NCI-H2107 treated with DMSO at 0.1 percent for 48 hours (cell line): ENCODE measurements around the gene KHDC4.
A peak's percentile ranks its signal among the peaks of the same experiment; 100 is the strongest.

Source experiments
- DNase-seq: peaks from one replicate; lab custom pipeline; 2025; ENCODE audit not compliant: unreplicated experiment; lab: John Stamatoyannopoulos, UW

KHDC4 gene

DNA sequence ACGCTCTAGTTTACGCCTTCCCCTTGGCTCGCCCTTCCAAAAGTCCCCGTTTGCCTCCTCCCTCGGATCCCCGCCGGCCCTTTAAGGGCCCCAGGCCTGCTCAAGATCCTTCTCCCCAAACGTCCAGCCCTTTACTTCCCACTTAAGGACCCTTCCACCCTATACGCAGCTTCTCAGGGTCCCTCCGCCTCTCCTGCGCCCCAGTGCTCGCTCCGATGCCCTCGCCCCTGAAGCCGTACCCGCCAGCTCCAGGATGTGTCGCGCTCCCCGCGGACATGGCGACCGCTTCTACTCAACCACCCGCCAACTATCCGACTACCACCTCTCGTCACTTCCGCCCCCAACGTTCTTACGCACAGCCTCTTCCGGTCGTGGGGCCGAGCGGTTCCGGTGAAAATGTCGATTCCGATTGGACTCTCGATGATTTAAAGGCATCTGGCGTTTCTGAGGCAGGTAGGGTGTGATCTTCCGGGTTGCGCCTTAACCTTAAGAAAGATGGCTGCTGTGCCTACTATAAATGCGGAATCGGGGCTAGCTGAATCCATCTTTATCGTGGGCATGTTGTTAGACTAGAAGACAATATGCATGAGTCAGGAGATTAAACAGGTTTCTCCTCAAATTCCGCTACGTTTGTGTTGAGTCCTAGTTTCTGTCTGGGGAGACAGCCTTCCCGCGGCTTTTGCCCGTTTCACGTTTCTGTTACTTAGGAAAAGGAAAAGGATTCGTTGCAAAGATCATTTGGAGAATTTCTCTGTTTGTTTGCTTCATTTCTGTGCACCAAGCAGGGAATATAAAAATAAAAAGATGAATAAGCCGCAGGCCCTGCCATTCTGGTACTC is at the start of gene KHDC4:
Gene KHDC4, minus strand, starts transcription at position 317 of the 839 bp plus-strand sequence. Its CDS starts 40 bp downstream, at position 277.
- DNase-seq = peak; percentile 100

DNA sequence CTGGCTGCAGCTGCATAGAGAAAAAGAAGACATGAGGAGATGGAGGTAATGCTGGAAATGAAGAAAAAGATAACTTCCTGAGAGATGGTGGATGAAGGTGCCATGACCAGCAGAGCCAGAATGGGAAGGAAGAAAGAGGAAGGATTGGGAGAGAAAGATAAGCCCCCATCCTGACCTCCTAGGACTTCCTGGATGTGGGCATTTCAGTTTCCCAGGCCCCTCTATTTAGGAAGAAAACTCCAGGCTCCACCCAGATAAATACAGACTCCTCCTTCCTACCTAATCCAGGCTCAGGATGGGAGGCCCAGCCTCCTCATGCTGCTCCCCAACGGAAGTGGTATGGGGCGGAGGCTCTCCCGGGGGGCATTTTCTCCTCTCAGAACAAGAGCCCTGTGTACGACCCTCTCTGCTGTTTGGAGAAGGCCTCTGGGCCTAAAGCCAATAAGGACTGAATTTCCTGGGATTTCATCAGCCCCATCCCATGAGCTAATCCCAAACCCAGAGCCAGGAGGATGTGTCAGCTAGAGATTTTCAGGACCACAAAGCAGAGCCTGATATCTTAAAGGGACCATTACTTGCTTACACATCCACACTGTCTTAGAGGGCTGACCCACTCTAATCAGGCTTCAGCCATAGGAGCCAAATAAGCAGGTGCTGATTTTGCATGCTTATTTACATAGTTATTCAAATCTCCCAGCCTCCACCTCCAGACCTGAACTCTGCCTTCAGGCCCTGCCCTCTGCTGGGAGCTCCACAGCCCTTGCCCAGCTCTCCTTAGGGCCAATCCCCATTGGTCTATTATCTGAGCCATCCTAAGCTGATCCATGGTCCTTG is 49.2 kb upstream of the KHDC4 start:
- peak; percentile 96 for DNase-seq

DNA sequence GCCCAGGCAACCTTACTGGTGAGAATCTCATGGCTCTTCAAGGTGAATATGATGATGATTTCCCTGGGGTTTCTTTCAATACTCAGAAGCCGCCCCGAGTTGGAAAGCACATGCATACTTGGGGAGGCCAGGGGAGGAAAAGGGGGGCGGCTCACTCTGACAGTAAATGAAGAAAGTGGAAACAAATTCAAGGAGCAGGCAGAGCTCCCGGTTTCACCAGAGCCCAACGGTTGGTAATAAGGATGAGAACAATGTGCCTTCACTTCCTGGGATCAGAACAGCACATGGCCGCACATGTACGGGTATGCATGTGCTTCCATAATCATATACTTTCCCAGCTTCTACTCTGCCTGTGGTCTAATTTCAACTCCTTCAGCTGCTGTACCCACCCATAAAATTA is 47.9 kb upstream of the KHDC4 start:
- DNase-seq = no peak

DNA sequence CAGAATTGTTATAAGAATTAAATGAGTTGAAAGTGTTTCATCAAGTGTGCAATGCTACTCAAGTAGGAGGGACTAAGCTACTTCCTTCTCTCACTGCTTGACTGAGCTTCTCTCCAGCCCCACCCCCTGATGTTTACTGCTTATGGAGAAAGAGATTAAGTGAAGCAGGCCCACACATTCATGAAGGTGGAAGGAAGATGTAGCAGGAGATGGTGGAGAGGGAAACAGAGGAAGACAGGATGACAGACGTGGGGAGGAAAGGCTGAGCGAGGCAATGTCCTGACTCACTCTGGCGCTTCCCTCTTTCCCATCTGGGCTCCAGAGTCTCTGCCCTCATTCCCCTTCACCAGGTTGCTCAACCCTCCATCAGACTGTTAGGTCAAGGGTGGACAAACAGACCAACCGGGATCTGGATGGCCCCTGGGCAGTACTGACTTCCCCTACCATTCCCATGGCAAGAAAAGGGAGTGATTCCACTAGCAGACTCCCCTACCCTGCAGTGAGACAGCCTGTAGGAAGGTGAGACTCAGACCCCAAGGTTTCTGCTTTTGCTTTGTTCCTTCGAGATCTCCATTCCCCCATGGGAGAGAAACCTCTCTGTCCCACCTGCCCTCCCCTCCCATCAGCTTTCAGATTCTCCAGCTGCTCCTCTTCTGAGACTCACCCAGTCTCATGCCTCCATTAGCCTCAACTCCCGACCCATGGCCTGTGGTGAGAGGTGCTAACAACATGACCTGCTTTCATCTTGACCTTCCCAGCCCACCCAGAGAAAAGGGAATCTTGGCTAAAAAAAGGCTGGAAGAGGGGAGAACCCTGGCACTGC is 47.3 kb upstream of the KHDC4 start:
- peak; percentile 17 for DNase-seq

DNA sequence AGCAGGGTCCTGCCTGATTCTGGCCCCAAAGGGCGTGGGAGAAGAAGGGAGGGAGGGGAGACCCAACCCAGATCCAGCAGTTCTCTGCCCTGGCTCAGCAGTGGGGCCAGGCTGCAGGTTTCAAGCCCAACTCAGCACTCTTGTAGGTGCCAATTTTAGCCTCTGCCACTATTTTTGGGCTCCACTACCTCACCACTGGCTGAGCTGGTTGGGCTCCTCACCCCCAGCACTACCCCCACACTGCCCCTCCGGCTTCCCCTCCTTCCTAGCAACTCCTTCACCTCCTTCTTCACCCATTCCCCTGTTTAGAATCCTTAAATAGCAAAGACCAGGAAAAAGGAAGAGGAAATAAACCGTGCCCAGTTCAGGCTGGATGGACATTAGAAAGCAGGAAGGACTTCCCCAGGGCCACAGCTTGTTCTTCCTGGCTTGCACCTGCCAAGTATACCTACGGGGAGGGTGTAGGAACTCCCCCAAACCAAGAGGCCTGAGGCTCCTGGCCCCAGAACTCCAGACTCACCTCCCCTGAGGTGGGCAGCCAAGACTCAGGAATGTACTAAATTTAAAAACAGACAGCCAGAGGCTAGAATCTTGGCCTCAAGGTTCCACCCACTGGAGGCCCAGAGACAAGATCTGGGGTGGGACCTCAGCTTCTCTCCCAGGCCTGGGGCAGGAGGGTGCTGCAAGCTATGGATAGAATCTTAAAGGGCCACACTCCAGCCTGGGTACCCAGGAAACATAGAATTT is 45.6 kb upstream of the KHDC4 start:
- DNase-seq = no peak

DNA sequence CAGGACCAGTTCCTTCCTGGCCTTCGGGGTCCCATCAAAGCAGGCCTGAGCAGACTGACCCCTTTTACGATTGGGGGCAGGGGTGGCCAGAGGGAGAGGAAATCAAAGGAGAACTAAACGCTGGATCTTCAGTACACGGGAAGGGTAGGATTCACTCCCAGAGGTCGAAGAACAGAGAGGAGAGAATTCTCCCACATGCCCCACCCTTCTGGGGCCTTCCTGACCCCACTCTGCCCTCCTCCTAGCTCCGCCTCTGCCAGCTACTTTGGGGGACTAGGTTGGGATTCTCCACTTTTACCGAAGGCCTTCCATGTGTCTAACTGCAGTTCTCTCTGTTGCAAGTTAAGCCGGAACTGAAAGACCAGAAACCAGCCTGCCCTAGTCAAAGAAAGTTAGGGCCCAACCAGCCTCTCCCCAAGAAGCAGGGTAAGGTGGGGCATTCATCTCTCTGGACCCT is 44.8 kb upstream of the KHDC4 start:
- no peak for DNase-seq

DNA sequence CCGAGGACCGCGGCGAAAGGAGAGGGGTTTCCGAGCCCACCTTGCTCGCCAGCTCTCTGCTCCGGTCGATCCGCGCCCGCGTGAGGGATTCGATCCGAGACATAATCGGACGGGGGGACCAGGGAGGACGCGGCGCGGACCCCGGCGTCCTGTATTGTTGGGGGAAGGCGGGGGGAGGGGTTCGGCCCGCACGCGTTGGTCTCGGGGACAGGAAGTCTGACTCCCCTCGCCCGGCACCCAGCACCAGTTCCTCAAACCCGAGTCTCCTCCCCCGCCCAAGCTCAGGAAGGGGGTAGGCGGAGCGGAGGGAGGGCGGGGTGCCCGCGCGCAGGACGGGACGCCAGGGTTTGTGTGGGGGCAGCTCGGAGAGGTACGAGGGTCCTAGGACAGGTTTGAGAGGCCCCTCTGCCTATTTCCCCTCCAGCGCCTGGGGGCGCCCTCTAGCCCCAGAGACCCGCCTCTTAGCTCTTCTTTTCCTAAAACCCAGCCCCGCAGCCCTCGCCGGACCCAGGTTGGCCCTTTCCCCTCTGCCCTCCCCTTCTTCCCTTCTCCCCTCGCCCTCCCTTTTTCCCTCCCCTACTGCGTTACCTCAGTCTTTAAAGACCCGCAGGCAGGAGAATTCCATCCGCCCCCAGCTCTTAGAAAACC is 44.2 kb upstream of the KHDC4 start, which contains the start of gene ARHGEF2:
Gene ARHGEF2, minus strand, starts transcription at position 223 of the 648 bp plus-strand sequence. Its CDS starts 120 bp downstream, at position 103.
- peak; percentile 43 for DNase-seq

DNA sequence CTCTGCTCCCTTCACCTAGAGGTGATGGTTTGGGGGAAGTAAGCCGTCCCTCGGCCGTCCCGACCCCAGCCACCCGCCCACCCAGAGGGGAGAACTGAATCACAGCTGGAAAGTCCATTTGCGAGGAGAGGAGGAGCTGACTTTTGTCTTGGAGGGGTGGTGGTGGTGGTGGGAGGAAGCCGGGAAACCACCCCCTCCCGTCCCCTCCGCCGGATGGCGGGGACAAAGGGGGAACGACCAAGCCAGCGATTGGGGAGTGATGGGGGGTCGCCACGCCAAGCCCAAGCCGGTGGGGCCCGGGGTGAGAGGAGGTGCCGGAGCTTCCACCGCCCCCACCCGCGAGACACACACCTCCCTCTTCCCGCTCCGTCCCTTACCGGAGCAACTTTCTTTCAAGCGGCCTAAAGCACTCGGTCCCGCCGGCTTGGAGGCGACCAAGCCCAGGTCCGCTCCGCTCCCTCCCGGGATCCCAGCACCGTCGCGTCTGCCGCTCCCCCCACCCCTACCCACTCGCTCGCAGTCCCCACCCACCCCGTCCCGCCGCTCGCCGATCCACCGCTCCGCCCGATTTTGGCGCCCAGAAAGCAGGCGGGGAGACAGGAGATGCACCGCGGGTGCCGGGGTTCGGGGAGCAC is 43.6 kb upstream of the KHDC4 start:
- no peak for DNase-seq

DNA sequence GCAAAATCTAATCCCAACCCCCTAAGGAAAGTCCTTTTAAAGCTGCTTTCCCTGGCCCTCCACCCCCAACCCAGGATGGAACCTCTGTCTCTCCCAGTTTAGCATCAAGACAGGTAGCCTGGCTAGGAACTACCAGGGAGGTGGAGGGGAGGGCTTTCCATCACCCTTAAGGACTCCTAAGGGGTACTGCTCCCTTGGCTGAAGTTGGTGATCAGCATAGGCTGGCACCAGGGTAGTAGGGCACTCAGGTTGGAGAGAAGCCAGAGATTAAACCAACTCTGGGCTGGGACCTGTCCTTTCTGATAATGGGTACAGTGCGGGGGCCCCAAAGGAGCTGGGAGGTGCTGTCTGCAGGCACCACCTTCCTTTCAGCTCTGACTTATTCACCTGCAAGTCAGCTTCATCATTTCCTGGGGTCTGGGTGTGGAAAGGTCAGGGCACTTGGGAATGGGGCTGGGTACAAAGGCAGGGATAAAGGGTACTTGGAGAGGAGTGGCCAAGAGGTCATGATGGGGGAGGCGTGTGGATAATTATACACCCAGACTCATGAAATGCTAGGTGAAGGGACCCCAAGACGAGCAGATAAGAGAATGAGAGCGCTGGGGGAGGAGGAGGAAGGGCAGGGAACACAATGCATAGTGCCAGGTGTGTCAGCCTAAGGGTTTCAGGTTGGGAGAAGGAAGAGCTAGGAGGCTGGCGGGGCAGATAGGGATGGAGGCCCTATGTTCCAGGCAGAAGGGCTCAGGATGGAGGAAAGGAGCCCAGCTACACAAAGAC is 42.9 kb upstream of the KHDC4 start:
- DNase-seq = peak; percentile 47

DNA sequence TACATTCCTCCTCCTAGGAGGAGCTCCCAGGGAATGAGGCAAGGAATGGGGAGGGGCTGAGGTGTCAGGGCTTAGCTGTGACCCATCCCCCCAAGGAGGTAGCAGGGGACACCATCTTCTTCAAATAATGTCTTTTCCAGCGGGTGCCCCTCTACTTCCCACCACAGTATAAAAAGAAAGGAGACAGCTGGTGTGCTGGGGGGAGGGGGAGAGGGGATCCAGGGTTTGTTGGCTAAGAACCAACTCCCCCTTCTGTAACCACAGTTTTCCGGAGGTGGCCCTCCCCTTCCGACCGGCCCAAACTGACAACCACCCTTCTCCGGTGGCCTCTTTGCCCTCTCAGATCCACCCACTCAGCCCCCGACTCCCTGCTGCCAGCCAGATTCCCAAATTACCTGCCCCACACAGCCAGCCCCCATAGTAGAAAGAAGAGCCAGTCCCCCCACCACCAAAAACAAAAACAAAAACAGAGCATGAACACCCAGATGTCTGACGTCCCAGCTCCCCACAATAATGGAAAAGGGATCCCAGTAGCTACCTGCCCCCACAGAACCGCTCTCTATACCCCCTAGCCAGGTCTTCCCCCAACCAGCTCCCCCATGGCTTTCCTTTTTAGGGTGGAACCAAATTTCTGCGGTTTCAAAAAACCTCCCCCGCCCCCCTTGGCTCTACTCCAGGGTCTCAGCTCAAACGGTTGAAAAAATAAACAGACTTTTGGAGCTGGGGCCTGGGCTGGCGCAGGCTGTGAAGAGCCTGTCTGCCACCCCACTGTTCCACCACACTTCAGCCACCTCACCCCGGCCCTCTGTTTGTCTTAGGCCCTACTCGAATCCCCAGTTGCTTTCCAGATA is 42.1 kb upstream of the KHDC4 start:
- DNase-seq = peak; percentile 94

DNA sequence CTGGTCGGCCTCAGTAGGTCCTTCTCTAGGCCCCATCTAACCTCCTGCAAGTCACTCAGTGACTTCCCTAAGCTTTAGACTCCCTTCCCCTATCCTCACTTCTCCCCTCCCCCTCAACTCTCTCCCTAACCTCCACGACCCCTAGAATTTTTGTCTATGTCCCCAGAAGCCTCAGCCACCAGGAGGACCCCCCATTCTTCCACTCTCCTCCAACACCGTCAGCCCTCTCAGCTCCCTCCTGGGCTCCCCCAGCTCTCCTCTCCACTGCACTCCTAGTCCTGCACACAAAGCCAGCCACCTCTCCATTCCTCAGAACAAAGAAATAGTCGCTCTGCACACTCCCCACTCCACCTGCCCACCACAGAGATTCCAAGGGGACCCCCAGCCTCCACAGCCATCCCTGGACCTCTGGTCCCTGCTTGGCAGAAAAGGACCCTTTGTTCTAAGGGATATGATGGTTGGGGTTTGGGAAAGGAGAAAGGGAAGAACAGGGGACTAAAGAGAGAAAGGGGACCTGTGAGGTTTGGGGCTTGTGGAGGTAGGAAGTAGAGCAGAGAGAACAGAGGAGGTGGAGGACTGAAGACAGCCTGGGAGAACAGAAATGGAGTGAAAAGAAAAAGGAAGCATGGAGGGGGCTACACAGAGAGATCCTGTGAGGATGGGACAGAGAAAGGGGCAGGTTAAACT is 41.3 kb upstream of the KHDC4 start:
- DNase-seq = peak; percentile 19

DNA sequence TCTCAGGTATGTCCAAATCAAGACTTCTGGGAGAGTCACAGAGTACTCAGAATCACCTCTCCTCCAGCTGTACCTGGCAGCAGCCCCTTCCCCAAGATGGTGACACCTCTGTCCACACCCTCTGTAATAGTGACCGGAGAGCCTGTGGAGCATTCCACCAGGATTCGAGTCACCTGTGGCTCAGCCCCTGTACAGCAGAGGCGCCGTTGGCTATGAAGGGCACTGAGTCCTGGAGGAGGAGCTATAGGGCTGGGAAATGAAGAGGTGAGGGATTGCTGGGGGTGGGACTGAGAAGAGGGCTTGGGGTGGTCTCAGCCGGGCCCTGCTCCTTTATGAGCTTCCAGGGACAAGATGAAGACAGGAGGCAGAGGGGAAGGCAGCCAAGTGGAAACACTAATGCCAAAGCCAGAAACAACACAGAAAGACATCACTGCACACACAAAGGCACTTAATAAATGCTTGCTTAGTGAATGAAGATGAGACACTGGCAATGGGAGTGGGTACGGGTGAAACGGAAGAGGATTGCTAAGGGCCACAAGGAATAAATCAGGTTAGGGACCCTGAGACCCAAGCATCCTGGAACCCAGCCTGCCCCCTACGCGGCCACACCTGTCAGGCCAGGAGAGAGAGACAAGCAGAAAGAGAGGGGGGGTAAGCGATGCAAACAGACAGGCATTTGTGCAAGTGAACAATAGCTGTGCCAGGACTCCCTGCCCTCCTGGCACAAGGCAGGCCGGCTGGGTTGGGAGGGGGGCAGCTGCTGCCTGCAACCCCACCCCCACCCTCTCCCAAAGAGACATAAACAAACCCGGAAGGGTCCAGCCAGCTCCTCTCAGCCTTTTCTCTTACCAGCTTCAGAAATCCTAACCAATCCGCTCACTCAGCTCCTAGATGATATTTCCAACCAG is 40.2 kb upstream of the KHDC4 start:
- DNase-seq = peak; percentile 57

DNA sequence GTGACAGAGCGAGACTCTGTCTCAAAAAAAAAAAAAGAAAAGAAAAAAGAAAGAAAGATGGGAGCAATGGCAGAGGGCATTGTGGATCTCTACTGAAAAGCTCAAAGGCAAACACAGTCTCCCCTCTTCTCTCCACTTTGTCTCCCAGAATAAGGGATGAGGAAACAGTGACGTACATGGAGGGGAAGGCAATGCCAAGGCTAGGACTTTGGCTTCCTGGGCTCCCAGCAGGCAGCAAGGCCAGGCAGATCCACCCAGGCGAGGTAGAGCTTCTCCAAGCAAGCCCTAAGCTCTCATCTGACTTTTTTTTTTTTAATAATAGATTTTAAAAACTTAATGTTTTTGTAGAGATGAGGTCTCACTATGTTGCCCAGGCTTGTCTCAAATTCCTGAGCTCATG is 39.5 kb upstream of the KHDC4 start:
- DNase-seq = no peak

DNA sequence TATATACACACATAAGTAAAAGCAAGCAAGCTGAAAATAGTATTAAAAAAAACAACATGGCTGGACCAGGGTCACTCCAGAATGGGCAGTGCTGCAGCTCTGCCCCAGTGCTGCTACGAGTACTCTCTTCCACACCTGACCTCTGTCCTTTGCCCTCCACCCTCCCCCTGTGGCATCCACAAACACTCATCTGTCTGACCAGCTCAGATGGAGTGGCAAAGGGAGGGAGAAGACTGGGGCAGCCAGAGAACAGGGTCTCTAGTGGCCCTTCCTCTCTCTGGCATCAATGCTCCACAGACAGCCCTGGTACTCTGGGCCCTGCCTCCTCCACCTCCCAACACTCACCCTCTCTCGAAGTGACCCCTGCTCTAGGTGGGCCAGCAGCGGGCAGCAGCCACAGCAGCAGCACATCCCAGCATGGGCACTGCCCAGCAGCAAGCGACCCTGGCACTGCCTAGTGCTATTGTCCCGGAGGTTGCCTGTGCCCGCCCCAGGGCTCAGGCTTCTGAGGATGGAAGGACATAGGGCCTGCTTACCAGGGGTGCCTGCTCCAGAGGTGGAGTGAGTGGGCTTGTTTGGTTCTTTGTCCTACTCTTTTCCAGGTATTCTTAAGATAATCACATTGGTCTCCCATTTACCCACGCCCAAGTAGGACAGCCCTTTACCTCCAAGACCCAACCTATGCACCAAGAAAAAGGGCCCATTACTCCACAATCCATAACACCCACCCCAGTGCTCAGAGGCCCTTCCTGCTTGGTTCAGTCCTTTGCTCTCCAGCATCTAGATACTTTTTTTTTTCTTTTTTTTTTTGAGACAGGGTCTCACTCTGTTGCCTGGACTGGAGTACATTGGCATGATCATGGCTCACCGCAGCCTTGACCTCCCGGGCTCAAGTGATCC is 37.9 kb upstream of the KHDC4 start:
- no peak for DNase-seq
